ENCODE results near the gene CLCN1.

The CLCN1 gene

DNA sequence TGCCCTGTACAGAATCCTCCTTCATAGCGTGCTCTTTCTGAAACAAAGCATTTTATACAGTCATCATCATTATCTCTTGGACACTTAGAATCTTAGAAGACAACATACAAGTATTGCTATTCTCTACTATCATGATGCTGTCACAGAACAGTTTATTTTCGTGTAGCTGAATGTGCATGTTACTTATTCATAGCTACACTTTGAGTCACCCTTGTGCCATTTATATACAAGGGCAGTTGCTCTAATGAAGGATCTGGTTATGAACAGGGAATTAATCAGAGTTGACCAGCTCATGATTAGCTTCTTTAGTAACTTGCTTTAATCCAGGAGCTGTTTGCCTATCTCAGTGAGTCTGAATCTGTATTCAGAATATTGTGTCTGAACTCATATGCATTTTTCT, 16.6 kb upstream of the CLCN1 start:
- Histone ChIP-seq H3K4me1 (ENCODE audit: control insufficient read depth in 2 of 2, insufficient read depth in 1 of 2, low read depth in 1 of 2, low read length in 2 of 2) (no peaks in the 10 kb centered on the region), H3K27ac (replicated peaks; ENCODE audit: low read length) (no peak overlapping the region), H2AFZ (ENCODE audit: low read length) (no peak overlapping the region), H2BK120ac (ENCODE audit: low read depth, low read length) (no peak overlapping the region), H3K9ac (ENCODE audit: low read depth, low read length, poor library complexity) (no peak overlapping the region), H3K9me3 (replicated peaks in 1 of 2; ENCODE audit: control insufficient read depth in 2 of 2, insufficient read depth in 1 of 2, low read depth in 1 of 2, low read length in 2 of 2) (no peaks in the 10 kb centered on the region), H3K18ac (ENCODE audit: low read length) (no peak overlapping the region), H3K4me3 (ENCODE audit: low read length in 2 of 2) (no peak overlapping the region), H4K8ac (ENCODE audit: low read depth, low read length) (no peak overlapping the region), H3K4me2 (ENCODE audit: insufficient read depth, low read length, poor library complexity, severe bottlenecking) (no peak overlapping the region), H3K27me3 (ENCODE audit: control insufficient read depth in 3 of 3, insufficient read depth in 3 of 3, low read depth in 1 of 3, low read length in 3 of 3) (no peaks in the 10 kb centered on the region), H3K4ac (ENCODE audit: low read length) (no peak overlapping the region), H3K36me3 (replicated peaks in 1 of 2; ENCODE audit: control insufficient read depth in 2 of 2, insufficient read depth in 2 of 2, low read length in 2 of 2) (peaks cover 46 to 98% of the 10 kb centered on the region in 2 donors), H4K91ac (ENCODE audit: low read depth, low read length, poor library complexity) (no peak overlapping the region), H2AK5ac (ENCODE audit: low read depth, low read length) (no peak overlapping the region), H2BK5ac (ENCODE audit: low read length) (no peak overlapping the region), H2BK15ac (ENCODE audit: low read length) (no peak overlapping the region), H3K23ac (ENCODE audit: low read depth, low read length, poor library complexity) (no peak overlapping the region), H2BK12ac (ENCODE audit: low read length) (no peak overlapping the region), H3K79me1 (ENCODE audit: low read depth, low read length) (peaks cover 6% of the 10 kb centered on the region), H3K14ac (ENCODE audit: low read length) (no peak overlapping the region)
- WGBS, 2 donors (ENCODE audit: extremely low coverage in 2 of 2, insufficient read length in 2 of 2, insufficient replicate concordance in 1 of 2) = no CpG with 5 or more reads among the region's 2 CpGs
- DNase-seq (ENCODE audit: low spot score) = no peak

DNA sequence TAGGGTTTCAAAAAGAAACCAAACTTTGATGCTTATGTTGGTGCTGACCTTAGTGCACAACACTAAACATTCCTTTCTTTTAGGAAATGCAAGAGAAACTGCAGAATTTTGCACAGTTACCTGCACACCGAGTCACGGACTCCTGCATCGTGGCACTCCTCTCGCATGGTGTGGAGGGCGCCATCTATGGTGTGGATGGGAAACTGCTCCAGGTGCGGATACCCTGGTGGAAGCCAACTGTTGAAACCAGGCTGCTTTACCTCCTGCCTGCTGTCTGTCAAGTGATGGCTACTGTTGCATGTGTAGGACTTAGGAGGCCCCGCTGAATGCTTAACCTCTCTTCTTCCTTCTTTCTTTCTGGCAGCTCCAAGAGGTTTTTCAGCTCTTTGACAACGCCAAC, 16.1 kb upstream of the CLCN1 start:
- no peak overlapping the region for H3K14ac ChIP-seq (ENCODE audit: low read length)
- H3K9ac ChIP-seq (ENCODE audit: low read depth, low read length, poor library complexity) = no peak overlapping the region
- no peak overlapping the region for H2BK120ac ChIP-seq (ENCODE audit: low read depth, low read length)
- no peak overlapping the region for H3K4me3 ChIP-seq (ENCODE audit: low read length in 2 of 2)
- no peak overlapping the region for H4K8ac ChIP-seq (ENCODE audit: low read depth, low read length)
- H3K23ac ChIP-seq (ENCODE audit: low read depth, low read length, poor library complexity) = no peak overlapping the region
- peaks cover 47 to 98% of the 10 kb centered on the region in 2 donors for H3K36me3 ChIP-seq (replicated peaks in 1 of 2; ENCODE audit: control insufficient read depth in 2 of 2, insufficient read depth in 2 of 2, low read length in 2 of 2)
- no peak overlapping the region for H2BK5ac ChIP-seq (ENCODE audit: low read length)
- no peaks in the 10 kb centered on the region for H3K4me1 ChIP-seq (ENCODE audit: control insufficient read depth in 2 of 2, insufficient read depth in 1 of 2, low read depth in 1 of 2, low read length in 2 of 2)
- no CpG with 5 or more reads among the region's 8 CpGs for WGBS, 2 donors (ENCODE audit: extremely low coverage in 2 of 2, insufficient read length in 2 of 2, insufficient replicate concordance in 1 of 2)
- no peak overlapping the region for H2AK5ac ChIP-seq (ENCODE audit: low read depth, low read length)
- no peak overlapping the region for H2BK12ac ChIP-seq (ENCODE audit: low read length)
- peaks cover 2% of the 10 kb centered on the region for H3K79me1 ChIP-seq (ENCODE audit: low read depth, low read length)
- H2BK15ac ChIP-seq (ENCODE audit: low read length) = no peak overlapping the region
- no peak overlapping the region for H3K27ac ChIP-seq (replicated peaks; ENCODE audit: low read length)
- no peaks in the 10 kb centered on the region for H3K27me3 ChIP-seq (ENCODE audit: control insufficient read depth in 3 of 3, insufficient read depth in 3 of 3, low read depth in 1 of 3, low read length in 3 of 3)
- H4K91ac ChIP-seq (ENCODE audit: low read depth, low read length, poor library complexity) = no peak overlapping the region
- H3K18ac ChIP-seq (ENCODE audit: low read length) = no peak overlapping the region
- no peak overlapping the region for H2AFZ ChIP-seq (ENCODE audit: low read length)
- H3K9me3 ChIP-seq (replicated peaks in 1 of 2; ENCODE audit: control insufficient read depth in 2 of 2, insufficient read depth in 1 of 2, low read depth in 1 of 2, low read length in 2 of 2) = no peaks in the 10 kb centered on the region
- H3K4ac ChIP-seq (ENCODE audit: low read length) = no peak overlapping the region
- no peak overlapping the region for H3K4me2 ChIP-seq (ENCODE audit: insufficient read depth, low read length, poor library complexity, severe bottlenecking)
- no peak for DNase-seq (ENCODE audit: low spot score)

DNA sequence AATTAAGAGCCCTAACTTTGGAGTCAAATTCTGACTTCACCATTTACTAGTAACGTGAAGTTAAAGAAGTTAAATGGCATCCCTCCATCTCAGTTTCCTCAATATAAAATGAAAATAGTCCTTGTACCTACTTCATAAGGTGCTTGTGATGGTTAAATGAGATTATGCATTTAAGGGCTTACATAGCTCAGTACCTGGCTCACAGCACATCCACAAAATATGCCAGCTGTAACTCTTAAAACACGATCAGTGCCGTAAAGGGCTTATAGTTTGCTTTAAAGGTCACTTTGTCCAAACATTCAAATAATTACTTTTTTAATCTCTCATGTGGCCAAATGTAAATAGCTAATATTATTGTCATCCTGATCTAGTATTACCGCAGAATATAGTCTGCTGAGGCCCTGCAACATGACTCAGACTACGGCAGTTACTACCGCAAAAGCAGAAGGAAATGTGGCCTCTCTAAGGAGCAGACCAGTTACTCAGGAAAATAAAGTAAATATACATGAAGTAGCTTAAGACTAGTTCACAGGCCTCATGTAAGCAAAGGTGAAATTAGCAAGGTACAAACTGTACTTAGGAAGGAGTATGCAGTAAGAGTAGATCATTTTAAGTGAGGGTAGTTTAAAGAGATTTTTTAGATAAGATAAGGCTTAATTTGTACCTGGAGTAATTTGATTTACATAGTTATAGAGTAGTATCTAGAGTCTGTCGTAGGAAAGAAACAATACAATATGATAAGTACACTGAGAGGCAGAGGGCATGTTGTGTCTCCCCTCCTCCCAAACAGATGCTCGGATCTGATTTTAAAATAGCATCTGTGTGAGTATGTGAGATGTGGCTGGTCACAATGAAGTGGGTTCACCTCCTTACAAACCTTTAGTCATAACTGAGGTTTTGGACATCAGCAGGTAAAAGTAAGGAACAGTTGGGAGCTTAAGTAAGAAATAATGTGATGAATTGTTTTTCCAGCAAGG, 14.7 kb upstream of the CLCN1 start:
- Histone ChIP-seq H4K91ac (ENCODE audit: low read depth, low read length, poor library complexity) (no peak overlapping the region), H3K27ac (replicated peaks; ENCODE audit: low read length) (no peak overlapping the region), H2BK120ac (ENCODE audit: low read depth, low read length) (no peak overlapping the region), H3K14ac (ENCODE audit: low read length) (no peak overlapping the region), H3K18ac (ENCODE audit: low read length) (no peak overlapping the region), H3K9ac (ENCODE audit: low read depth, low read length, poor library complexity) (no peak overlapping the region), H3K4me1 (ENCODE audit: control insufficient read depth in 2 of 2, insufficient read depth in 1 of 2, low read depth in 1 of 2, low read length in 2 of 2) (no peaks in the 10 kb centered on the region), H2AK5ac (ENCODE audit: low read depth, low read length) (no peak overlapping the region), H4K8ac (ENCODE audit: low read depth, low read length) (no peak overlapping the region), H3K79me1 (ENCODE audit: low read depth, low read length) (peaks cover 2% of the 10 kb centered on the region), H3K36me3 (replicated peaks in 1 of 2; ENCODE audit: control insufficient read depth in 2 of 2, insufficient read depth in 2 of 2, low read length in 2 of 2) (peaks cover 51 to 98% of the 10 kb centered on the region in 2 donors), H3K9me3 (replicated peaks in 1 of 2; ENCODE audit: control insufficient read depth in 2 of 2, insufficient read depth in 1 of 2, low read depth in 1 of 2, low read length in 2 of 2) (no peaks in the 10 kb centered on the region), H2BK12ac (ENCODE audit: low read length) (no peak overlapping the region), H3K23ac (ENCODE audit: low read depth, low read length, poor library complexity) (no peak overlapping the region), H2AFZ (ENCODE audit: low read length) (no peak overlapping the region), H3K27me3 (ENCODE audit: control insufficient read depth in 3 of 3, insufficient read depth in 3 of 3, low read depth in 1 of 3, low read length in 3 of 3) (no peaks in the 10 kb centered on the region), H2BK5ac (ENCODE audit: low read length) (no peak overlapping the region), H3K4me3 (ENCODE audit: low read length in 2 of 2) (no peak overlapping the region), H2BK15ac (ENCODE audit: low read length) (no peak overlapping the region), H3K4me2 (ENCODE audit: insufficient read depth, low read length, poor library complexity, severe bottlenecking) (no peak overlapping the region), H3K4ac (ENCODE audit: low read length) (no peak overlapping the region)
- no CpG with 5 or more reads among the region's 8 CpGs for whole genome bisulfite sequencing, 2 donors (ENCODE audit: extremely low coverage in 2 of 2, insufficient read length in 2 of 2, insufficient replicate concordance in 1 of 2)
- no peak for DNase-seq (ENCODE audit: low spot score)

DNA sequence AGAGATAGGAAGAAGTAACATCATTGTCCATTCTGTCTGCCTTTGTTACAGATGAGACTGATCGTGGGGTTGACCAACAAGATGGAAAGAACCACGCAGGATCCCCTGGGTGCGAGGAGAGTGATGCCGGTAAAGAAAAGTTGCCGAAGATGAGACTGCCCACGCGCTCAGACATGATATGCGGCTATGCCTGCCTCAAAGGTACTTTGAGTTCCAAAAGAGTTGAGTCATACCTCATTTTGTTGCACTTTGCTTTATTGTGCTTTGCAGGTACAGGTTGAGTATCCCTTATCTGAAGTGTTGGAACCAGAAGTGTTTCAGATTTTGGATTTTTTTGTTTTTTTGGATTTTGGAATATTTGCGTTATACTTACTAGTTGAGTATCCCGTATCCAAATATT, 12.2 kb upstream of the CLCN1 start:
- Histone ChIP-seq H2BK5ac (ENCODE audit: low read length) (no peak overlapping the region), H3K9ac (ENCODE audit: low read depth, low read length, poor library complexity) (no peak overlapping the region), H2AFZ (ENCODE audit: low read length) (no peak overlapping the region), H3K18ac (ENCODE audit: low read length) (no peak overlapping the region), H2BK12ac (ENCODE audit: low read length) (no peak overlapping the region), H3K14ac (ENCODE audit: low read length) (no peak overlapping the region), H3K4me2 (ENCODE audit: insufficient read depth, low read length, poor library complexity, severe bottlenecking) (no peak overlapping the region), H4K91ac (ENCODE audit: low read depth, low read length, poor library complexity) (no peak overlapping the region), H3K79me1 (ENCODE audit: low read depth, low read length) (no peaks in the 10 kb centered on the region), H3K4me1 (ENCODE audit: control insufficient read depth in 2 of 2, insufficient read depth in 1 of 2, low read depth in 1 of 2, low read length in 2 of 2) (no peaks in the 10 kb centered on the region), H3K36me3 (replicated peaks in 1 of 2; ENCODE audit: control insufficient read depth in 2 of 2, insufficient read depth in 2 of 2, low read length in 2 of 2) (peaks cover 61 to 98% of the 10 kb centered on the region in 2 donors), H3K27ac (replicated peaks; ENCODE audit: low read length) (no peak overlapping the region), H2BK15ac (ENCODE audit: low read length) (no peak overlapping the region), H3K9me3 (replicated peaks in 1 of 2; ENCODE audit: control insufficient read depth in 2 of 2, insufficient read depth in 1 of 2, low read depth in 1 of 2, low read length in 2 of 2) (peaks cover 0 to 2% of the 10 kb centered on the region in 2 donors), H4K8ac (ENCODE audit: low read depth, low read length) (no peak overlapping the region), H3K4ac (ENCODE audit: low read length) (no peak overlapping the region), H3K27me3 (ENCODE audit: control insufficient read depth in 3 of 3, insufficient read depth in 3 of 3, low read depth in 1 of 3, low read length in 3 of 3) (no peaks in the 10 kb centered on the region), H2AK5ac (ENCODE audit: low read depth, low read length) (no peak overlapping the region), H3K23ac (ENCODE audit: low read depth, low read length, poor library complexity) (no peak overlapping the region), H2BK120ac (ENCODE audit: low read depth, low read length) (no peak overlapping the region), H3K4me3 (ENCODE audit: low read length in 2 of 2) (no peak overlapping the region)
- no peak for DNase-seq (ENCODE audit: low spot score)
- no CpG with 5 or more reads among the region's 10 CpGs for WGBS, 2 donors (ENCODE audit: extremely low coverage in 2 of 2, insufficient read length in 2 of 2, insufficient replicate concordance in 1 of 2)
